ENCODE results near the gene EFEMP1.

The EFEMP1 gene

GRCh38 chr2:55965966-55966365 lies 42.4 kb upstream of the EFEMP1 start:
- Histone ChIP-seq H3K36me3 (ENCODE audit: control insufficient read depth, insufficient read depth, low read length) (no peaks in the 10 kb centered on the region), H3K27me3 (ENCODE audit: control insufficient read depth, insufficient read depth, low read length) (no peaks in the 10 kb centered on the region), H3K9me3 (ENCODE audit: control insufficient read depth, low read length) (peaks cover 4% of the 10 kb centered on the region), H3K4me3 (ENCODE audit: low read depth, low read length) (no peak overlapping the region), H2AFZ (no peak overlapping the region), H3K9ac (no peak overlapping the region), H3K79me2 (no peaks in the 10 kb centered on the region), H3K4me1 (no peaks in the 10 kb centered on the region), H3K4me2 (ENCODE audit: low read length) (no peak overlapping the region), H3K27ac (no peak overlapping the region)
- TF ChIP-seq CTCF (IDR thresholded peaks at IDR 0.05) = no peak

GRCh38 chr2:55965276-55965675 lies 41.7 kb upstream of the EFEMP1 start:
- Histone ChIP-seq H3K27ac (no peak overlapping the region), H3K4me1 (no peaks in the 10 kb centered on the region), H3K79me2 (no peaks in the 10 kb centered on the region), H3K36me3 (ENCODE audit: control insufficient read depth, insufficient read depth, low read length) (no peaks in the 10 kb centered on the region), H3K9ac (no peak overlapping the region), H3K27me3 (ENCODE audit: control insufficient read depth, insufficient read depth, low read length) (no peaks in the 10 kb centered on the region), H3K4me2 (ENCODE audit: low read length) (no peak overlapping the region), H3K4me3 (ENCODE audit: low read depth, low read length) (no peak overlapping the region), H3K9me3 (ENCODE audit: control insufficient read depth, low read length) (peaks cover 4% of the 10 kb centered on the region), H2AFZ (no peak overlapping the region)
- TF ChIP-seq CTCF (IDR thresholded peaks at IDR 0.05) = no peak

GRCh38 chr2:55962915-55963314 lies 39.3 kb upstream of the EFEMP1 start:
- Histone ChIP-seq H2AFZ (no peak overlapping the region), H3K9me3 (ENCODE audit: control insufficient read depth, low read length) (no peaks in the 10 kb centered on the region), H3K79me2 (no peaks in the 10 kb centered on the region), H3K9ac (no peak overlapping the region), H3K4me2 (ENCODE audit: low read length) (no peak overlapping the region), H3K27me3 (ENCODE audit: control insufficient read depth, insufficient read depth, low read length) (no peaks in the 10 kb centered on the region), H3K27ac (no peak overlapping the region), H3K36me3 (ENCODE audit: control insufficient read depth, insufficient read depth, low read length) (no peaks in the 10 kb centered on the region), H3K4me3 (ENCODE audit: low read depth, low read length) (no peak overlapping the region), H3K4me1 (no peaks in the 10 kb centered on the region)
- TF ChIP-seq CTCF (IDR thresholded peaks at IDR 0.05) = no peak

GRCh38 chr2:55961318-55961911 lies 37.8 kb upstream of the EFEMP1 start:
- H3K27me3 ChIP-seq (ENCODE audit: control insufficient read depth, insufficient read depth, low read length) = no peaks in the 10 kb centered on the region

More at GRCh38 chr2:55961318-55961911, 37.8 kb upstream of the EFEMP1 start:
- Histone ChIP-seq H3K27ac (no peak overlapping the region), H3K4me1 (no peaks in the 10 kb centered on the region), H3K9me3 (ENCODE audit: control insufficient read depth, low read length) (no peaks in the 10 kb centered on the region), H3K36me3 (ENCODE audit: control insufficient read depth, insufficient read depth, low read length) (no peaks in the 10 kb centered on the region), H3K79me2 (no peaks in the 10 kb centered on the region), H3K4me3 (ENCODE audit: low read depth, low read length) (no peak overlapping the region), H2AFZ (no peak overlapping the region), H3K9ac (no peak overlapping the region), H3K4me2 (ENCODE audit: low read length) (no peak overlapping the region)
- TF ChIP-seq CTCF (IDR thresholded peaks at IDR 0.05) = no peak

All from parathyroid adenoma (tissue), 2 donors.